Gastrocnemius medialis (tissue), 4 donors: ENCODE results near the gene GABRG3. TPM values are rescaled to one million over a fixed set of nuclear protein-coding genes. Genes with fewer than 3 reads are reported as not detected.

Experiments
- ATAC-seq, 2 donors: fragments of 150-250 bp; one replicate each; pipeline ENCODE4 v1.9.1; 2016
- DNase-seq, 2 donors: peaks; one replicate each; pipeline ENCODE4 v3.0.0-alpha.2; 2019
- H3K27ac ChIP-seq, 4 donors: fragments of 200-600 bp; sonication (generic); 1 replicate in 1 of 4; 2 replicates in 3 of 4; pipeline ENCODE4 v1.5.1; 2016 to 2018; ENCODE audit warnings: mild to moderate bottlenecking in 2 of 4, moderate library complexity in 1 of 4
- H3K27me3 ChIP-seq, 3 donors: fragments of 200-600 bp; sonication (generic) in 2 of 3; 1 replicate in 1 of 3; 2 replicates in 2 of 3; pipeline versions ENCODE4 v1.5.1 to v1.6.0; 2016 to 2019; ENCODE audit warnings: mild to moderate bottlenecking in 1 of 3, moderate library complexity in 1 of 3
- H3K36me3 ChIP-seq, 2 donors: fragments of 200-600 bp; sonication (generic) in 1 of 2; one replicate each; pipeline ENCODE4 v1.5.1; 2017 to 2018
- H3K4me1 ChIP-seq, 2 donors: fragments of 200-600 bp; sonication (generic) in 1 of 2; one replicate each; pipeline ENCODE4 v1.5.1; 2016 to 2017; ENCODE audit warnings: mild to moderate bottlenecking in 2 of 2
- H3K4me3 ChIP-seq, 4 donors: fragments of 200-600 bp; sonication (generic) in 3 of 4; 1 replicate in 1 of 4; 2 replicates in 3 of 4; pipeline ENCODE4 v1.5.1; 2016 to 2019; ENCODE audit warnings: mild to moderate bottlenecking in 2 of 4
- H3K9me3 ChIP-seq, 3 donors: fragments of 200-600 bp; sonication (generic) in 2 of 3; 1 replicate in 1 of 3; 2 replicates in 2 of 3; pipeline ENCODE4 v1.5.1; 2016 to 2019
- POLR2A ChIP-seq, 2 donors: fragments of 450-650 bp; IDR thresholded peaks; one replicate each; pipeline ENCODE4 v1.6.1; 2017; ENCODE audit warnings: antibody characterized with exemption in 2 of 2, mild to moderate bottlenecking in 2 of 2, moderate library complexity in 2 of 2
- in situ Hi-C, 4 donors: fragments of 200-750 bp; cut with MboI; loops; one replicate each; pipeline versions ENCODE4 v1.15.0 to v1.8.0; 2017; ENCODE audit warnings: low sequenced_read_pairs in 4 of 4
- intact Hi-C: fragments of 100-400 bp; cut with DNase I; formaldehyde crosslinking; loops from one replicate; pipeline ENCODE4 v1.15.1; 2023; ENCODE audit warnings: low total_unique reads
- total RNA-seq, 4 donors: library from RNA; depleted of rRNA; stranded (reverse); fragments of >200 nt; gene quantifications; one replicate each; pipeline versions ENCODE4 v1.1.0 to v1.2.3, GENCODE V29; 2016
- TF ChIP-seq, protein P1 (sequence below), 5 experiments: fragments of 450-650 bp in 3 of 5; fragments of 200-600 bp in 2 of 5; sonication (generic) in 2 of 5; IDR thresholded peaks in 4 of 5; conservative IDR thresholded peaks in 1 of 5; 1 replicate in 4 of 5; 2 replicates in 1 of 5; pipeline ENCODE4 v1.5.1; 2016 to 2019; ENCODE audit warnings: antibody characterized with exemption in 5 of 5, mild to moderate bottlenecking in 3 of 5, moderate library complexity in 3 of 5

GABRG3 gene
- total RNA-seq, 4 donors from 2014 or later: not detected

- in situ Hi-C loops: loop anchor here in 1 of 4 donors (25.0 kb wide), 1 partner anchor 301 kb away; no protein-coding TSS in a partner anchor
- no peak for TF ChIP-seq POLR2A (IDR thresholded peaks at IDR 0.05)
- TF ChIP-seq, protein P1, sequence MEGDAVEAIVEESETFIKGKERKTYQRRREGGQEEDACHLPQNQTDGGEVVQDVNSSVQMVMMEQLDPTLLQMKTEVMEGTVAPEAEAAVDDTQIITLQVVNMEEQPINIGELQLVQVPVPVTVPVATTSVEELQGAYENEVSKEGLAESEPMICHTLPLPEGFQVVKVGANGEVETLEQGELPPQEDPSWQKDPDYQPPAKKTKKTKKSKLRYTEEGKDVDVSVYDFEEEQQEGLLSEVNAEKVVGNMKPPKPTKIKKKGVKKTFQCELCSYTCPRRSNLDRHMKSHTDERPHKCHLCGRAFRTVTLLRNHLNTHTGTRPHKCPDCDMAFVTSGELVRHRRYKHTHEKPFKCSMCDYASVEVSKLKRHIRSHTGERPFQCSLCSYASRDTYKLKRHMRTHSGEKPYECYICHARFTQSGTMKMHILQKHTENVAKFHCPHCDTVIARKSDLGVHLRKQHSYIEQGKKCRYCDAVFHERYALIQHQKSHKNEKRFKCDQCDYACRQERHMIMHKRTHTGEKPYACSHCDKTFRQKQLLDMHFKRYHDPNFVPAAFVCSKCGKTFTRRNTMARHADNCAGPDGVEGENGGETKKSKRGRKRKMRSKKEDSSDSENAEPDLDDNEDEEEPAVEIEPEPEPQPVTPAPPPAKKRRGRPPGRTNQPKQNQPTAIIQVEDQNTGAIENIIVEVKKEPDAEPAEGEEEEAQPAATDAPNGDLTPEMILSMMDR (IDR thresholded peaks at IDR 0.05 in 4 of 5, conservative IDR thresholded peaks at IDR 0.05 in 1 of 5): no peak
Measured at GRCh38 chr15:27061739-27062138, 90.8 kb downstream of the GABRG3 start.

GRCh38 chr15:27062951-27063350, 92.0 kb downstream of the GABRG3 start:
- H3K27me3 ChIP-seq: no peaks in the 10 kb centered on the region
- no peak overlapping the region for H3K27ac ChIP-seq
- TF ChIP-seq, protein P1 (IDR thresholded peaks at IDR 0.05 in 4 of 5, conservative IDR thresholded peaks at IDR 0.05 in 1 of 5): no peak
- TF ChIP-seq POLR2A (IDR thresholded peaks at IDR 0.05): no peak
- DNase-seq: no peak
- in situ Hi-C loops (loop anchor here in 1 of 4 donors (25.0 kb wide), 1 partner anchor 299 kb away; no protein-coding TSS in a partner anchor), intact Hi-C loops (no loop called here)
- ATAC-seq: no peak
- H3K4me1 ChIP-seq: no peaks in the 10 kb centered on the region
- no peak overlapping the region for H3K4me3 ChIP-seq
- no peaks in the 10 kb centered on the region for H3K36me3 ChIP-seq
- no peaks in the 10 kb centered on the region for H3K9me3 ChIP-seq

More at GRCh38 chr15:27061739-27062138, 90.8 kb downstream of the GABRG3 start:
- Histone ChIP-seq H3K4me1 (no peaks in the 10 kb centered on the region), H3K36me3 (no peaks in the 10 kb centered on the region), H3K4me3 (no peak overlapping the region), H3K27ac (no peak overlapping the region), H3K27me3 (no peaks in the 10 kb centered on the region), H3K9me3 (no peaks in the 10 kb centered on the region)
- DNase-seq (no peak), ATAC-seq (no peak)
- intact Hi-C loops: no loop called here

GRCh38 chr15:27064080-27064479, 93.1 kb downstream of the GABRG3 start:
- Histone ChIP-seq H3K9me3 (no peaks in the 10 kb centered on the region), H3K36me3 (no peaks in the 10 kb centered on the region), H3K4me1 (no peaks in the 10 kb centered on the region), H3K4me3 (no peak overlapping the region), H3K27me3 (no peaks in the 10 kb centered on the region), H3K27ac (no peak overlapping the region)
- intact Hi-C loops: no loop called here
- TF ChIP-seq POLR2A (IDR thresholded peaks at IDR 0.05): no peak
- TF ChIP-seq, protein P1 (IDR thresholded peaks at IDR 0.05 in 4 of 5, conservative IDR thresholded peaks at IDR 0.05 in 1 of 5): no peak
- ATAC-seq (no peak), DNase-seq (no peak)
- in situ Hi-C loops: loop anchor here in 1 of 4 donors (25.0 kb wide), 1 partner anchor 298 kb away; no protein-coding TSS in a partner anchor

DNA sequence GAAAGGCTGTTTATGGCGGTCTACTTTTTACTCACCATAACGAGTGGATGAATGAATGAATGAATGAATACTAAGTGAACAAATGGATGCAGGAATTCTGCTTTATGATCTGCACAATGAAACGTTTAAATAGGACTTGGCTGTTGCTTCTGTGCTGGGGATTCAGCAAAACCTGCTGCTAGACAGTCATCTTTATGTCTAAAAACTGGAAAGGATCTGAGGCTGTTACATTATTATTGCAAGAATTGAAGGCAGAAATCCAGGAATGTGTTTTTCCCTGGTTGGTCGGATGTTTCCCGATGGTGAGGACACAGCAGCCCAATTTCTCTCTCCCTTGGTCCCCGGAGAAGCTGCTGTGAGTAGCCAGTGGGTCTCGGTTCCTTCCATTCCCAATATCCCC, 94.2 kb downstream of the GABRG3 start:
- H3K4me1 ChIP-seq: no peaks in the 10 kb centered on the region
- no peak for TF ChIP-seq POLR2A (IDR thresholded peaks at IDR 0.05)
- TF ChIP-seq, protein P1 (IDR thresholded peaks at IDR 0.05 in 4 of 5, conservative IDR thresholded peaks at IDR 0.05 in 1 of 5): no peak
- no peak overlapping the region for H3K27ac ChIP-seq
- no peak overlapping the region for H3K4me3 ChIP-seq
- intact Hi-C loops (no loop called here), in situ Hi-C loops (loop anchor here in 1 of 4 donors (25.0 kb wide), 1 partner anchor 297 kb away; no protein-coding TSS in a partner anchor)
- H3K9me3 ChIP-seq: no peaks in the 10 kb centered on the region
- no peaks in the 10 kb centered on the region for H3K27me3 ChIP-seq
- DNase-seq (no peak), ATAC-seq (no peak)
- H3K36me3 ChIP-seq: no peaks in the 10 kb centered on the region

GRCh38 chr15:27065785-27066184, 94.8 kb downstream of the GABRG3 start:
- no peaks in the 10 kb centered on the region for H3K9me3 ChIP-seq
- intact Hi-C loops: no loop called here
- TF ChIP-seq, protein P1 (IDR thresholded peaks at IDR 0.05 in 4 of 5, conservative IDR thresholded peaks at IDR 0.05 in 1 of 5): no peak
- no peak for TF ChIP-seq POLR2A (IDR thresholded peaks at IDR 0.05)
- no peak for DNase-seq
- no peaks in the 10 kb centered on the region for H3K27me3 ChIP-seq
- ATAC-seq: no peak
- in situ Hi-C loops: loop anchor here in 1 of 4 donors (25.0 kb wide), 1 partner anchor 297 kb away; no protein-coding TSS in a partner anchor
- no peak overlapping the region for H3K4me3 ChIP-seq
- H3K4me1 ChIP-seq: no peaks in the 10 kb centered on the region
- H3K27ac ChIP-seq: no peak overlapping the region
- H3K36me3 ChIP-seq: no peaks in the 10 kb centered on the region
